GM21619 (cell line): Measurements from ENCODE around the gene CAVIN2.

Experiments used
- ATAC-seq: cut with Tn5 transposase; IDR thresholded peaks from one replicate; pipeline ENCODE4 v1.9.1; 2021; ENCODE audit not compliant: unreplicated experiment

The CAVIN2 gene

GRCh38 chr2:191846515-191847476 lies at the start of gene CAVIN2:
CAVIN2 (minus strand) TSS chr2:191847088; CDS start chr2:191846925, 163 bp downstream.
- no peak for ATAC-seq

- ATAC-seq: no peak
Observed at GRCh38 chr2:191895743-191896142, 48.9 kb upstream of the CAVIN2 start.

GRCh38 chr2:191895195-191895594 lies 48.3 kb upstream of the CAVIN2 start:
- ATAC-seq: no peak

GRCh38 chr2:191894681-191895147 lies 47.8 kb upstream of the CAVIN2 start:
- ATAC-seq: peak; percentile 62

GRCh38 chr2:191892391-191892790 lies 45.5 kb upstream of the CAVIN2 start:
- ATAC-seq: no peak

- no peak for ATAC-seq
Observed at GRCh38 chr2:191891656-191892055, 44.8 kb upstream of the CAVIN2 start.

- no peak for ATAC-seq
Observed at GRCh38 chr2:191889931-191890330, 43.0 kb upstream of the CAVIN2 start.

- no peak for ATAC-seq
Observed at GRCh38 chr2:191888400-191889166, 41.7 kb upstream of the CAVIN2 start.

- ATAC-seq: no peak
Observed at GRCh38 chr2:191885650-191886049, 38.8 kb upstream of the CAVIN2 start.

- ATAC-seq: no peak
Observed at GRCh38 chr2:191885098-191885497, 38.2 kb upstream of the CAVIN2 start.

GRCh38 chr2:191881982-191882816 lies 35.3 kb upstream of the CAVIN2 start:
- ATAC-seq: no peak

- no peak for ATAC-seq
Observed at GRCh38 chr2:191878548-191879279, 31.8 kb upstream of the CAVIN2 start.

GRCh38 chr2:191877875-191878274 lies 31.0 kb upstream of the CAVIN2 start:
- no peak for ATAC-seq

GRCh38 chr2:191875859-191876258 lies 29.0 kb upstream of the CAVIN2 start:
- ATAC-seq: no peak

GRCh38 chr2:191870744-191871143 lies 23.9 kb upstream of the CAVIN2 start:
- ATAC-seq: no peak

GRCh38 chr2:191869781-191870180 lies 22.9 kb upstream of the CAVIN2 start:
- no peak for ATAC-seq

GRCh38 chr2:191869178-191869577 lies 22.3 kb upstream of the CAVIN2 start:
- ATAC-seq: no peak

GRCh38 chr2:191867507-191867847 lies 20.6 kb upstream of the CAVIN2 start:
- ATAC-seq: no peak

GRCh38 chr2:191866675-191867506 lies 20.0 kb upstream of the CAVIN2 start:
- no peak for ATAC-seq
